ENCODE results near the gene CCDC32.

Gene CCDC32

GRCh38 chr15:40600956-40601355 is 36.1 kb upstream of the CCDC32 start:
- Histone ChIP-seq H2AFZ (ENCODE audit: low read length) (no peak overlapping the region), H3K36me3 (replicated peaks; ENCODE audit: insufficient read depth, low read length) (no peaks in the 10 kb centered on the region), H3K4me1 (ENCODE audit: low read length) (no peaks in the 10 kb centered on the region), H3K9ac (ENCODE audit: low read length) (no peak overlapping the region), H3K79me2 (ENCODE audit: low read length) (peaks cover 94% of the 10 kb centered on the region), H3K27me3 (replicated peaks; ENCODE audit: insufficient read depth, low read length) (no peaks in the 10 kb centered on the region), H3K4me3 (ENCODE audit: low read length) (no peak overlapping the region), H3K27ac (ENCODE audit: low read length) (no peak overlapping the region), H3K4me2 (ENCODE audit: low read depth, low read length) (no peak overlapping the region), H3K9me2 (replicated peaks; ENCODE audit: insufficient read depth, low read length) (no peaks in the 10 kb centered on the region), H3F3A (ENCODE audit: insufficient read depth, low read length) (no peaks in the 10 kb centered on the region), H3K9me3 (replicated peaks; ENCODE audit: insufficient read depth, low read length) (no peaks in the 10 kb centered on the region), H4K20me1 (ENCODE audit: insufficient read depth, low read length) (no peaks in the 10 kb centered on the region)
- no peak for TF ChIP-seq EZH2phosphoT487 (IDR thresholded peaks at IDR 0.05; ENCODE audit: low read length)
- TF ChIP-seq CTCF (IDR thresholded peaks at IDR 0.05; ENCODE audit: low read length), result no peak
- TF ChIP-seq EZH2 (optimal IDR thresholded peaks at IDR 0.05; ENCODE audit: low read depth, low read length), result no peak
- DNase-seq, result no peak

GRCh38 chr15:40598672-40599071 is 33.8 kb upstream of the CCDC32 start:
- Histone ChIP-seq H3K36me3 (replicated peaks; ENCODE audit: insufficient read depth, low read length) (no peaks in the 10 kb centered on the region), H3K79me2 (ENCODE audit: low read length) (peaks cover 91% of the 10 kb centered on the region), H3K4me3 (ENCODE audit: low read length) (no peak overlapping the region), H3K9ac (ENCODE audit: low read length) (no peak overlapping the region), H3K4me2 (ENCODE audit: low read depth, low read length) (no peak overlapping the region), H3K27ac (ENCODE audit: low read length) (no peak overlapping the region), H3K9me2 (replicated peaks; ENCODE audit: insufficient read depth, low read length) (no peaks in the 10 kb centered on the region), H3K27me3 (replicated peaks; ENCODE audit: insufficient read depth, low read length) (no peaks in the 10 kb centered on the region), H4K20me1 (ENCODE audit: insufficient read depth, low read length) (no peaks in the 10 kb centered on the region), H3K4me1 (ENCODE audit: low read length) (0 out of 2 replicates have a peak, but pooled peaks cover 3% of the 10 kb centered on the region), H2AFZ (ENCODE audit: low read length) (no peak overlapping the region), H3F3A (ENCODE audit: insufficient read depth, low read length) (peaks cover 11% of the 10 kb centered on the region), H3K9me3 (replicated peaks; ENCODE audit: insufficient read depth, low read length) (no peaks in the 10 kb centered on the region)
- TF ChIP-seq EZH2phosphoT487 (IDR thresholded peaks at IDR 0.05; ENCODE audit: low read length), result no peak
- no peak for TF ChIP-seq EZH2 (optimal IDR thresholded peaks at IDR 0.05; ENCODE audit: low read depth, low read length)
- no peak for TF ChIP-seq CTCF (IDR thresholded peaks at IDR 0.05; ENCODE audit: low read length)
- DNase-seq, result no peak

- no peaks in the 10 kb centered on the region for H4K20me1 ChIP-seq (ENCODE audit: insufficient read depth, low read length)
- no peak overlapping the region for H3K4me2 ChIP-seq (ENCODE audit: low read depth, low read length)
- H3K9me2 ChIP-seq (replicated peaks; ENCODE audit: insufficient read depth, low read length), result no peaks in the 10 kb centered on the region
- no peak for DNase-seq
- H3K4me3 ChIP-seq (ENCODE audit: low read length), result no peak overlapping the region
- TF ChIP-seq EZH2 (optimal IDR thresholded peaks at IDR 0.05; ENCODE audit: low read depth, low read length), result no peak
- no peak for TF ChIP-seq EZH2phosphoT487 (IDR thresholded peaks at IDR 0.05; ENCODE audit: low read length)
- TF ChIP-seq CTCF (IDR thresholded peaks at IDR 0.05; ENCODE audit: low read length), result no peak
- H3K9me3 ChIP-seq (replicated peaks; ENCODE audit: insufficient read depth, low read length), result no peaks in the 10 kb centered on the region
- no peaks in the 10 kb centered on the region for H3K36me3 ChIP-seq (replicated peaks; ENCODE audit: insufficient read depth, low read length)
- H3K4me1 ChIP-seq (ENCODE audit: low read length), result peaks cover 6% of the 10 kb centered on the region
- H3K27ac ChIP-seq (ENCODE audit: low read length), result no peak overlapping the region
- H3K9ac ChIP-seq (ENCODE audit: low read length), result no peak overlapping the region
- peaks cover 85% of the 10 kb centered on the region for H3K79me2 ChIP-seq (ENCODE audit: low read length)
- peaks cover 11% of the 10 kb centered on the region for H3F3A ChIP-seq (ENCODE audit: insufficient read depth, low read length)
- no peaks in the 10 kb centered on the region for H3K27me3 ChIP-seq (replicated peaks; ENCODE audit: insufficient read depth, low read length)
- no peak overlapping the region for H2AFZ ChIP-seq (ENCODE audit: low read length)
Measured at GRCh38 chr15:40598126-40598525, 33.3 kb upstream of the CCDC32 start.

Measured in MM.1S (cell line).